ENCODE results near the gene PLD1.
"Not testable (repeated sequence)": the region's sequence is repeated elsewhere in the genome, so short reads cannot be mapped to it uniquely, and the experiment has no call there.

Gene PLD1

DNA sequence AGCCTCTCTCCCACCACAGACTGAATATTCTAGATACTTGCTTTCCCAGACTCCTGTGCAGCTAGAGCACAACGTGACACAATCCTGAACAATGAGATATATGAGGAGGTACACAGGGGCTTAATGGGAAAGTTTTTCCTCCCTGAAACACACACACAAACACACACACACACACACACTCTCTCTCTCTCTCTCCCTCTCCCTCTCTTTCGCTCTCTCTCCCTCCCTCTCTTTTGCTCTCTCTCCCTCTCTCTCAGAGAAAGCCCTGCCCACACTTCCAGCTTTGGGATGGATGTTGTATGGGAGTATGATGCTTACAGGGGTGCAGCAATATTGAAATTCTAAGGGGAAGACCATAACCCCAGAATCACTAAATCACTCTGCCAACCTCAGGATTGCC, 110.1 kb downstream of the PLD1 start:
- DNase-seq (ENCODE audit: low spot score): no peak
- in situ Hi-C loops (cut with MboI; ENCODE audit: low sequenced_read_pairs, unreplicated experiment): no loop called here
- no peak for TF ChIP-seq CTCF (IDR thresholded peaks at IDR 0.05; ENCODE audit: borderline replicate concordance, control extremely low read depth, extremely low read depth, insufficient read depth, missing control alignments)

DNA sequence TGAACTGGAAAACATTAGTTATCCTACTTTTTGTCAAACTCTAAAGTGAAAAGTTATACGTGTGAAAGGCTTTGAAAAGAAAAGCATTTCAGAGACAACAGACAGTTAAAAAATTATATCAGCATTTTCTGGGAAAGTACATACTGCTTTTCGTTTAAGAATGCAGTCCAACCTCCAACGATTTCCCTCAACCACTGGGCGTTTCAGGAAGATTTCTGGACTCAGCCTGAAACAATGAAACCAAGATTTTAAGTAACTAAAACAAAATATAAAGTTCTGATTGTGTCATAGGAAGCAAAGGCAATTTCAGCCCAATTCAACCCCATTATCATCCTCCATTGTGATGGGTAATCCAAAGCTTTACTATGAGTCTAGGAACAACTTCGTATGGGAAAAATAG, 110.7 kb downstream of the PLD1 start:
- in situ Hi-C loops (cut with MboI; ENCODE audit: low sequenced_read_pairs, unreplicated experiment): no loop called here
- DNase-seq (ENCODE audit: low spot score): no peak
- TF ChIP-seq CTCF (IDR thresholded peaks at IDR 0.05; ENCODE audit: borderline replicate concordance, control extremely low read depth, extremely low read depth, insufficient read depth, missing control alignments): no peak

- TF ChIP-seq CTCF (IDR thresholded peaks at IDR 0.05; ENCODE audit: borderline replicate concordance, control extremely low read depth, extremely low read depth, insufficient read depth, missing control alignments): no peak
- in situ Hi-C loops (cut with MboI; ENCODE audit: low sequenced_read_pairs, unreplicated experiment): no loop called here
- DNase-seq (ENCODE audit: low spot score): no peak
These were observed 113.5 kb downstream of the PLD1 start for GRCh38 chr3:171696805-171697204.

DNA sequence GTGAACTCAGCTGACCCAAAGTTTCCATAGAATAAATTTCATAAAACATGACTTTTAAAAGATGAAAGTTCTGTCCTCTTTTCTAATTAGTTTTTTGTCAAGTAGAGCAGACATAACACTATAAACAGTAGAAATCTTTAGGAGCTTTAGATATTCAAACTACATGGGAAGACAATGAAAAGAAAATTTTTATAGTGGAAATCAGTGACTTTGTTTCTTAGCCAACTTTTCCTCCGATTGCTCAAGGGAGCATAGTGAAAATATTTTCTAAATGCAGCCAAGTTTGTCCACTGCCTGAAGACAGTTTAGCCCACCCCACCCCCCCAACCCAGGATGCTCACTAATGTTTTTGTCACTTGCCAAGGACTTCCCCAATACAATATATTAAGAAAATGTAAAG, 114.9 kb downstream of the PLD1 start:
- in situ Hi-C loops (cut with MboI; ENCODE audit: low sequenced_read_pairs, unreplicated experiment): no loop called here
- no peak for TF ChIP-seq CTCF (IDR thresholded peaks at IDR 0.05; ENCODE audit: borderline replicate concordance, control extremely low read depth, extremely low read depth, insufficient read depth, missing control alignments)
- no peak for DNase-seq (ENCODE audit: low spot score)

DNA sequence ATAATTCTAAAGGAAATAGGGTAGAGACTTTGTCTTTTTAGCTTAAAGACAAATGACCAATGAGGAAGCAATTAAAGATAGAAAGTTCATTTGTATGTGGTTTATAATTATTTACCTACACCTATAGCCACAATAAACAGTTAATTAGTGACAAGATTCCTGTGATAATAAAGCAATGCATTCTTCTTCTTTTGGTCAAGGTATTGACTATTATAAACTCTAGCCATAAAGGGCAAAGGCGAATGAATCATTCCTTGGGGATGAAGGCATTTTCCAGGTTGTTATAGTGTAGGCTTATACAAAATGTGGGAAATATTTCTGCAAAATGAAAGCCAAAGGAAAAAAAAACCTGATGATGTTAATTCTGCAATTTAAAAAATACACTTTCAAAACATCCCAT, 115.4 kb downstream of the PLD1 start:
- no peak for TF ChIP-seq CTCF (IDR thresholded peaks at IDR 0.05; ENCODE audit: borderline replicate concordance, control extremely low read depth, extremely low read depth, insufficient read depth, missing control alignments)
- no peak for DNase-seq (ENCODE audit: low spot score)
- in situ Hi-C loops (cut with MboI; ENCODE audit: low sequenced_read_pairs, unreplicated experiment): no loop called here

DNA sequence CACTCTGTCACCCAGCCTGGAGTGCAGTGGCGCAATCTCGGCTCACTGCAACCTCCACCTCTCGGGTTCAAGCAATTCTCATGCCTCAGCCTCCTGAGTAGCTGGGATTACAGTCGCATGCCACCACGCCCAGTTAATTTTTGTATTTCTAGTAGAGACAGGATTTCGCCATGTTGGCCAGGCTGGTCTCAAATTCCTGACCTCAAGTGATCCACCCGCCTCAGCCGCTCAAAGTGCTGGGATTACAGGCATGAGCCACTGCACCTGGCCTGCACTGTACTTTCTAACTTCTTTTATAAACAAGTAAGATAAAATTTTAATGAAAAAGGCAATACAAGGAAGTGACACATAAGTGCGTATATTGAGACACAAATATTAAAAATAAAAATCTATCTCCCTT, 117.7 kb downstream of the PLD1 start:
- DNase-seq (ENCODE audit: low spot score); in situ Hi-C loops (cut with MboI; ENCODE audit: low sequenced_read_pairs, unreplicated experiment): not testable (repeated sequence)

DNA sequence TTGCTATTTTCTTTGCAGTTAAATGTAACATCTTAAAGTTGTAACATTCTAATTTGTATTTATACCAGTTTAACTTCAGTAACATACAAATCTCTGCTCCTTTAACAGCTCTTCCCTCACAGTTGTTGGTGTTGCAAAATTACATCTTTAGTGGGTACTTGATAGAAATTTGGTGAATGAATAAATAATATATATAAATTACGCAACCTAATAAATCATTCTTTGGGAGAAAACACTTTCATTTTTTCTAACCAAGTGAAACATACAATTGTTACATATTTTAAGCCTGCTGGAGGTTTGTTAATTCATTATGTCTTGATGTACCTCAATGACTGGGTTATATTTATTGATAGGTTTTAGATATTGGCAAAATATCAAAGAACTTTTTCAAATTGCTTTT, 118.8 kb downstream of the PLD1 start:
- no peak for DNase-seq (ENCODE audit: low spot score)
- in situ Hi-C loops (cut with MboI; ENCODE audit: low sequenced_read_pairs, unreplicated experiment): no loop called here
- no peak for TF ChIP-seq CTCF (IDR thresholded peaks at IDR 0.05; ENCODE audit: borderline replicate concordance, control extremely low read depth, extremely low read depth, insufficient read depth, missing control alignments)
